Sigmoid colon (tissue), 7 donors: ENCODE data around the gene MYO15B. TPM values are rescaled to one million over a fixed set of nuclear protein-coding genes. Genes with fewer than 3 reads are reported as not detected.

Experiments used
- DNase-seq: peaks from one replicate; pipeline ENCODE4 v3.0.0-alpha.2; 2019
- H3K27ac ChIP-seq, 4 donors: fragments of 200-600 bp; sonication (generic); one replicate each; pipeline ENCODE4 v1.5.1; 2016 to 2019; ENCODE audit warnings: mild to moderate bottlenecking in 1 of 4
- H3K27me3 ChIP-seq, 3 donors: fragments of 200-600 bp; sonication (generic); one replicate each; pipeline ENCODE4 v1.5.1; 2019; ENCODE audit warnings: mild to moderate bottlenecking in 1 of 3
- H3K36me3 ChIP-seq, 4 donors: fragments of 200-600 bp; sonication (generic); one replicate each; pipeline ENCODE4 v1.5.1; 2016 to 2019
- H3K4me1 ChIP-seq, 4 donors: fragments of 200-600 bp; sonication (generic); one replicate each; pipeline ENCODE4 v1.5.1; 2017 to 2019
- H3K4me3 ChIP-seq, 4 donors: fragments of 200-600 bp; sonication (generic); one replicate each; pipeline ENCODE4 v1.5.1; 2017 to 2019; ENCODE audit warnings: mild to moderate bottlenecking in 2 of 4, moderate library complexity in 1 of 4
- H3K9me3 ChIP-seq, 4 donors: fragments of 200-600 bp in 3 of 4; sonication (generic) in 3 of 4; one replicate each; pipeline versions ENCODE4 v1.5.1 to v1.6.1; 2013 to 2019
- CTCF ChIP-seq, 4 experiments: fragments of 450-650 bp in 3 of 4; fragments of 200-600 bp in 1 of 4; IDR thresholded peaks; one replicate each; pipeline ENCODE4 v1.5.1; 2016 to 2019; ENCODE audit warnings: antibody characterized with exemption in 4 of 4, mild to moderate bottlenecking in 3 of 4, moderate library complexity in 2 of 4
- EP300 ChIP-seq, 4 donors: sonication (generic); formaldehyde crosslinking; IDR thresholded peaks; one replicate each; pipeline ENCODE4 v1.6.1; 2017; ENCODE audit warnings: antibody characterized with exemption in 4 of 4
- POLR2A ChIP-seq, 2 donors: fragments of 450-650 bp; IDR thresholded peaks; one replicate each; pipeline ENCODE4 v1.6.1; 2016; ENCODE audit warnings: antibody characterized with exemption in 2 of 2, mild to moderate bottlenecking in 2 of 2, moderate library complexity in 2 of 2
- POLR2AphosphoS5 ChIP-seq, 4 donors: sonication (generic); formaldehyde crosslinking; IDR thresholded peaks; one replicate each; pipeline ENCODE4 v1.6.1; 2017; ENCODE audit warnings: antibody characterized with exemption in 4 of 4
- WGBS, 2 donors: extraction: QIAGEN DNeasy Blood & Tissue Kit; methylation state at CpG; one replicate each; pipeline ENCODE4 v1.1.7; 2013; 5-methylcytosine and 5-hydroxymethylcytosine counted together
- intact Hi-C: fragments of 100-400 bp; cut with DNase I; formaldehyde crosslinking; loops from one replicate; pipeline ENCODE4 v1.15.1; 2023
- polyA plus RNA-seq, 3 donors: library from polyadenylated mRNA; stranded (reverse); fragments of 200-250 nt; gene quantifications; one replicate each; pipeline ENCODE4 v1.2.3, GENCODE V29; 2013
- total RNA-seq, 4 donors: library from RNA; depleted of rRNA; stranded (reverse); fragments of >200 nt; gene quantifications; one replicate each; pipeline ENCODE4 v1.1.0, GENCODE V29; 2016
- donor health status: healthy with polysubstance abuse.
- donor health status: Bipolar disorder and iron deficiency.
- donor health status: healthy.

The MYO15B gene
- total and polyA plus RNA-seq, 7 donors = 33.1 to 460 (median 117) TPM

- no peak for DNase-seq
- Histone ChIP-seq H3K4me1 (no peaks in the 10 kb centered on the region), H3K36me3 (peaks cover 12 to 78% (median 20%) of the 10 kb centered on the region in 4 donors), H3K4me3 (no peak overlapping the region), H3K27ac (no peak overlapping the region), H3K9me3 (no peaks in the 10 kb centered on the region), H3K27me3 (no peaks in the 10 kb centered on the region)
- intact Hi-C loops = no loop called here
- WGBS, 2 donors = 83 to 90% methylated on average over 5 of the region's 5 CpGs
- no peak for TF ChIP-seq CTCF (IDR thresholded peaks at IDR 0.05)
- TF ChIP-seq EP300 (IDR thresholded peaks at IDR 0.05) = no peak
- no peak for TF ChIP-seq POLR2AphosphoS5 (IDR thresholded peaks at IDR 0.05)
- TF ChIP-seq POLR2A (IDR thresholded peaks at IDR 0.05) = no peak
These were observed 70.6 kb downstream of the MYO15B start for GRCh38 chr17:75658237-75658636.

- TF ChIP-seq EP300 (IDR thresholded peaks at IDR 0.05) (no peak), CTCF (IDR thresholded peaks at IDR 0.05) (no peak), POLR2AphosphoS5 (IDR thresholded peaks at IDR 0.05) (no peak), POLR2A (IDR thresholded peaks at IDR 0.05) (no peak)
- intact Hi-C loops = no loop called here
- DNase-seq = no peak
- 95 to 96% methylated on average over 4 of the region's 4 CpGs for WGBS, 2 donors
- Histone ChIP-seq H3K27ac (no peak overlapping the region), H3K4me1 (peaks cover 0 to 12% (median 9%) of the 10 kb centered on the region in 4 donors), H3K27me3 (no peaks in the 10 kb centered on the region), H3K4me3 (no peak overlapping the region), H3K9me3 (no peaks in the 10 kb centered on the region), H3K36me3 (peaks cover 8 to 61% (median 16%) of the 10 kb centered on the region in 4 donors)
These were observed 73.9 kb downstream of the MYO15B start for GRCh38 chr17:75661531-75661930.

GRCh38 chr17:75662511-75662910 is 74.9 kb downstream of the MYO15B start:
- WGBS, 2 donors = 96 to 97% methylated on average over 9 of the region's 9 CpGs
- TF ChIP-seq POLR2AphosphoS5 (IDR thresholded peaks at IDR 0.05) = no peak
- no peak for TF ChIP-seq EP300 (IDR thresholded peaks at IDR 0.05)
- no peak for TF ChIP-seq POLR2A (IDR thresholded peaks at IDR 0.05)
- TF ChIP-seq CTCF (IDR thresholded peaks at IDR 0.05) = no peak
- peaks cover under 1 to 53% (median 16%) of the 10 kb centered on the region in 4 donors for H3K36me3 ChIP-seq
- H3K9me3 ChIP-seq = no peaks in the 10 kb centered on the region
- H3K27ac ChIP-seq = no peak overlapping the region
- no peak for DNase-seq
- H3K4me3 ChIP-seq = no peak overlapping the region
- H3K27me3 ChIP-seq = no peaks in the 10 kb centered on the region
- peaks cover 0 to 13% (median 12%) of the 10 kb centered on the region in 4 donors for H3K4me1 ChIP-seq
- intact Hi-C loops = no loop called here

GRCh38 chr17:75664099-75664549 is 76.5 kb downstream of the MYO15B start:
- TF ChIP-seq POLR2AphosphoS5 (IDR thresholded peaks at IDR 0.05) (no peak), CTCF (IDR thresholded peaks at IDR 0.05) (no peak), POLR2A (IDR thresholded peaks at IDR 0.05) (no peak), EP300 (IDR thresholded peaks at IDR 0.05) (no peak)
- Histone ChIP-seq H3K27ac (no peak overlapping the region), H3K4me1 (peaks cover 0 to 25% (median 23%) of the 10 kb centered on the region in 4 donors), H3K27me3 (no peaks in the 10 kb centered on the region), H3K36me3 (peaks cover 0 to 52% (median 18%) of the 10 kb centered on the region in 4 donors), H3K4me3 (no peak overlapping the region), H3K9me3 (no peaks in the 10 kb centered on the region)
- intact Hi-C loops = no loop called here
- WGBS, 2 donors = 59 to 91% methylated on average over 3 of the region's 3 CpGs
- no peak for DNase-seq

GRCh38 chr17:75665981-75666380 is 78.4 kb downstream of the MYO15B start:
- WGBS, 2 donors = 83 to 87% methylated on average over 10 of the region's 10 CpGs
- peak; percentile 46 for DNase-seq
- intact Hi-C loops = loop anchor here (2.0 kb wide), 1 partner anchor 83 kb away; no protein-coding TSS in a partner anchor
- Histone ChIP-seq H3K27ac (peak overlapping the region in 1 of 4 donors; percentile 89), H3K36me3 (peaks cover 5 to 52% (median 20%) of the 10 kb centered on the region in 4 donors), H3K27me3 (no peaks in the 10 kb centered on the region), H3K4me1 (peaks cover 0 to 35% (median 25%) of the 10 kb centered on the region in 4 donors), H3K4me3 (peak overlapping the region in 3 of 4 donors; percentile 73 to 86 (median 85)), H3K9me3 (no peaks in the 10 kb centered on the region)
- TF ChIP-seq POLR2A (IDR thresholded peaks at IDR 0.05) = no peak
- TF ChIP-seq POLR2AphosphoS5 (IDR thresholded peaks at IDR 0.05) = no peak
- TF ChIP-seq EP300 (IDR thresholded peaks at IDR 0.05) = no peak
- no peak for TF ChIP-seq CTCF (IDR thresholded peaks at IDR 0.05)
